ENCODE measurements around the gene FATE1.

The FATE1 gene

GRCh38 chrX:151697522-151697921 is 18.3 kb upstream of the FATE1 start:
- no peak for TF ChIP-seq CTCF (conservative IDR thresholded peaks at IDR 0.05; ENCODE audit: low read depth, low read length)
- Histone ChIP-seq H3K4me3 (IDR thresholded peaks at IDR 0.05; ENCODE audit: insufficient read depth, low read depth, low read length) (no peak overlapping the region), H3K9ac (no peak overlapping the region), H3K36me3 (ENCODE audit: insufficient read depth) (no peaks in the 10 kb centered on the region), H3K27ac (no peak overlapping the region), H3K27me3 (ENCODE audit: insufficient read depth, low read depth) (no peaks in the 10 kb centered on the region), H4K20me1 (ENCODE audit: insufficient read depth) (no peaks in the 10 kb centered on the region), H3K4me1 (ENCODE audit: low read depth, poor library complexity, severe bottlenecking) (no peaks in the 10 kb centered on the region), H2AFZ (ENCODE audit: low read depth) (no peak overlapping the region), H3K4me2 (no peak overlapping the region), H3K79me2 (ENCODE audit: insufficient read depth, low read depth) (no peaks in the 10 kb centered on the region)

GRCh38 chrX:151698485-151698884 is 17.4 kb upstream of the FATE1 start:
- no peaks in the 10 kb centered on the region for H3K27me3 ChIP-seq (ENCODE audit: insufficient read depth, low read depth)
- no peaks in the 10 kb centered on the region for H3K36me3 ChIP-seq (ENCODE audit: insufficient read depth)
- no peak overlapping the region for H2AFZ ChIP-seq (ENCODE audit: low read depth)
- no peak overlapping the region for H3K9ac ChIP-seq
- no peak overlapping the region for H3K27ac ChIP-seq
- H4K20me1 ChIP-seq (ENCODE audit: insufficient read depth), result no peaks in the 10 kb centered on the region
- TF ChIP-seq CTCF (conservative IDR thresholded peaks at IDR 0.05; ENCODE audit: low read depth, low read length), result no peak
- no peak overlapping the region for H3K4me2 ChIP-seq
- no peaks in the 10 kb centered on the region for H3K79me2 ChIP-seq (ENCODE audit: insufficient read depth, low read depth)
- no peaks in the 10 kb centered on the region for H3K4me1 ChIP-seq (ENCODE audit: low read depth, poor library complexity, severe bottlenecking)
- no peak overlapping the region for H3K4me3 ChIP-seq (IDR thresholded peaks at IDR 0.05; ENCODE audit: insufficient read depth, low read depth, low read length)

GRCh38 chrX:151699746-151700145 is 16.1 kb upstream of the FATE1 start:
- no peak overlapping the region for H2AFZ ChIP-seq (ENCODE audit: low read depth)
- no peaks in the 10 kb centered on the region for H3K79me2 ChIP-seq (ENCODE audit: insufficient read depth, low read depth)
- no peak overlapping the region for H3K27ac ChIP-seq
- H3K4me2 ChIP-seq, result no peak overlapping the region
- H3K4me3 ChIP-seq (IDR thresholded peaks at IDR 0.05; ENCODE audit: insufficient read depth, low read depth, low read length), result no peak overlapping the region
- TF ChIP-seq CTCF (conservative IDR thresholded peaks at IDR 0.05; ENCODE audit: low read depth, low read length), result no peak
- H4K20me1 ChIP-seq (ENCODE audit: insufficient read depth), result no peaks in the 10 kb centered on the region
- H3K4me1 ChIP-seq (ENCODE audit: low read depth, poor library complexity, severe bottlenecking), result no peaks in the 10 kb centered on the region
- no peaks in the 10 kb centered on the region for H3K27me3 ChIP-seq (ENCODE audit: insufficient read depth, low read depth)
- no peak overlapping the region for H3K9ac ChIP-seq
- no peaks in the 10 kb centered on the region for H3K36me3 ChIP-seq (ENCODE audit: insufficient read depth)

- Histone ChIP-seq H4K20me1 (ENCODE audit: insufficient read depth) (no peaks in the 10 kb centered on the region), H3K27ac (no peak overlapping the region), H2AFZ (ENCODE audit: low read depth) (no peak overlapping the region), H3K9ac (no peak overlapping the region), H3K27me3 (ENCODE audit: insufficient read depth, low read depth) (no peaks in the 10 kb centered on the region), H3K79me2 (ENCODE audit: insufficient read depth, low read depth) (no peaks in the 10 kb centered on the region), H3K36me3 (ENCODE audit: insufficient read depth) (no peaks in the 10 kb centered on the region), H3K4me1 (ENCODE audit: low read depth, poor library complexity, severe bottlenecking) (no peaks in the 10 kb centered on the region), H3K4me3 (IDR thresholded peaks at IDR 0.05; ENCODE audit: insufficient read depth, low read depth, low read length) (no peak overlapping the region), H3K4me2 (no peak overlapping the region)
- no peak for TF ChIP-seq CTCF (conservative IDR thresholded peaks at IDR 0.05; ENCODE audit: low read depth, low read length)
These were observed 15.3 kb upstream of the FATE1 start for GRCh38 chrX:151700581-151700980.

- Histone ChIP-seq H3K27ac (no peak overlapping the region), H2AFZ (ENCODE audit: low read depth) (no peak overlapping the region), H4K20me1 (ENCODE audit: insufficient read depth) (no peaks in the 10 kb centered on the region), H3K4me3 (IDR thresholded peaks at IDR 0.05; ENCODE audit: insufficient read depth, low read depth, low read length) (no peak overlapping the region), H3K36me3 (ENCODE audit: insufficient read depth) (no peaks in the 10 kb centered on the region), H3K4me1 (ENCODE audit: low read depth, poor library complexity, severe bottlenecking) (no peaks in the 10 kb centered on the region), H3K27me3 (ENCODE audit: insufficient read depth, low read depth) (no peaks in the 10 kb centered on the region), H3K79me2 (ENCODE audit: insufficient read depth, low read depth) (no peaks in the 10 kb centered on the region), H3K9ac (no peak overlapping the region), H3K4me2 (no peak overlapping the region)
- TF ChIP-seq CTCF (conservative IDR thresholded peaks at IDR 0.05; ENCODE audit: low read depth, low read length), result no peak
These were observed 14.8 kb upstream of the FATE1 start for GRCh38 chrX:151701071-151701470.

Data from KMS-11 (cell line).